SIG-M5 (cell line): ENCODE data around the gene RAB28.
"Not testable (repeated sequence)": the region's sequence is repeated elsewhere in the genome, so short reads cannot be mapped to it uniquely, and the experiment has no call there.

Experiments used
- DNase-seq: peaks from one replicate; lab custom pipeline; 2025; lab: John Stamatoyannopoulos, UW

RAB28 gene

GRCh38 chr4:13445841-13446790 is 38.0 kb downstream of the RAB28 start:
- DNase-seq, result no peak

DNA sequence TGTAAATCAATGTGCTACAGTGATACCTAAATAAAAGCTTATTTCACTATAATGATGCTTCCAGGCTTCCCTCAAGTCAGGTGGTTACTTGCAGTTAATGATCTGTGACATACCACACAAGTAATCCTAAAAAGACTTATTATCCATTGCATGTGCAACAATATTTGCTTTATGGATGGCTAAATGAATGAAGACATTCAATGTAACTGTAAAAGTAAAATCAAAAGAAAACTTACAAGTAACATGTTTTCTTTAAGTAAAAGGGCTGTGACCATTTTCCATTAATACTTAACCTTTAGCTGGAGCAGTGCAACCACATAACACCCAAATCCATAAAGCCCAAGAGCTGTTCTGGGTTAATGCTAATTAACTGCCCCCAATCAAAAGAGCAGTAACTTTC is 42.6 kb downstream of the RAB28 start:
- DNase-seq, result no peak

DNA sequence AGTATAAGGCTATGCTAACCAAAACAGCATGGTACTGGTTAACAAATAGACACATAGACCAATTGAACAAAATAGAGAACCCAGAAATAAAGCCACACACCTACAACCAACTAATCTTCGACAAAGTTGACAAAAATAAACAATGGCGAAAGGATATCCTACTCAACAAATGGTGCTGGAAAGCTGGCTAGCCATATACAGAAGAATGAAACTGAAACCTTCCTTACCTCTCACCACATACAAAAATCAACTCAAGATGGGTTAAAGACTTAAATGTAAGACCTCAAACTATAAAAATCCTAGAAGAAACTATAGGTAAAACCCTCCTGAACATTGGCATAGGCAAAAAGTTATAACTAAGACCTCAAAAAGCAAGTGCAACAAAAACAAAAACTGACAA is 47.2 kb downstream of the RAB28 start:
- DNase-seq, result no peak

GRCh38 chr4:13432453-13432852 is 51.7 kb downstream of the RAB28 start:
- no peak for DNase-seq

DNA sequence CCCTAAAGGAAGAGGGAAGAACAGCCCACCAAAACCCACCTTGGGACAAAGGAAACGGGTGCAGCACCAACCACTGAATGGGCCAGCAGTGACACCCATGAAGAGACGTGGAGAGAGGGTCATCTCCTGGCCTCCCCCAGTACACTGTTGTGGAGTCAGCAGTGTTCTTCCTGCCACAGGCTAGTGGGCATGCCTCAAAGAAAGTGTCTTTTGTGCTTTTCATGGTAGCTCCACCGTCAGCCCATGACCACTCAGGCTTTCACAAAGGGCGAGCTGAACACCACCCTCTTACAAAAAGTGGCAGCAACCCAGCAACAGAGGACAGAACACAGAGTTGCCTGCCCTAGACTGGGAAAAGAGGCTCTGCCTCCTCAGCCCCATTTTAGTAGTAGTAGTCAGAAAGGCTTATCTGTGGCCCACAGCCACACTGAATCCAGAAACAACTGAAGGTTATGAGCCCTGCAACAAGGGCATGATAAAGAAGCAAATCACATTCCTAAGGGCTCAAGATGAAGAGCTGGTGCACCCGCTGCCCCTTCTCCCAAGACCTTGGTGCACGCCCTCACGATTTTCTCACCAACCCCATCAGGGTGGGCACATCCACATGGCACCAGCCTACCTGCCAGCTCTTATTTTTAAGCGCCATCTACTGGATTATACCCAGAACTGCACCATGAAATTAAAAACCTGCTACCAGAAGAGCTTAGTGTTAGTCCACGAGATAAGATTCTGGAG is 53.1 kb downstream of the RAB28 start:
- no peak for DNase-seq

GRCh38 chr4:13427599-13428325 is 56.4 kb downstream of the RAB28 start:
- DNase-seq, result no peak

DNA sequence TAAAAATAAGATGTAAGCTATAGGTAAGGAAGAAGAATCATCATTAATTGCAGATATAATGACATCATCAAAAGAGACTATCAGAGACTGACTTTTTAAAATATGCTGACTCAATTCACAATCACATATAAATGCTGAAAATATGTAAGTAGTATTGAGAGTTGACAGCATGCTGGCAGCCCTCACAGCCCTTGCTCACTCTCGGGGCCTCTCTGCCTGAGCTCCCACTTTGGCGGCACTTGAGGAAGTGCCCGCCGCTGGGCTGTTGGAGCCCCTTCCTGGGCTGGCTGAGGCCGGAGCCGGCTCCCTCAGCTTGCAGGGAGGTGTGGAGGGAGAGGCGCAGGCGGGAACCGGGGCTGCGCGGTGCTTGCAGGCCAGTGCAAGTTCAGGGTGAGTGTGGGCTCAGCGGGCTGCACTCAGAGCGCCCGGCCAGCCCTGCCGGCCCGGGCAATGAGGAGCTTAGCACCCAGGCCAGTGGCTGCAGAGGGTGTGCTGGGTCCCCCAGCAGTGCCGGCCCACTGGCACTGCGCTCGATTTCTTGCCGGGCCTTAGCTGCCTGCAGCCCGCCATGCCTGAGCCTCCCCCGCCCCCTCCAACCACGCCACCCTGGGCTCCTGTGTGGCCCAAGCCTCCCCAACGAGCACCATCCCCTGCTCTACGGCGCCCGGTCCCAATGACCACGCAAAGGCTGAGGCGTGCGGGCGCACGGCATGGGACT is 68.9 kb downstream of the RAB28 start:
- DNase-seq, result no peak

GRCh38 chr4:13413729-13414437 is 70.3 kb downstream of the RAB28 start:
- no peak for DNase-seq

DNA sequence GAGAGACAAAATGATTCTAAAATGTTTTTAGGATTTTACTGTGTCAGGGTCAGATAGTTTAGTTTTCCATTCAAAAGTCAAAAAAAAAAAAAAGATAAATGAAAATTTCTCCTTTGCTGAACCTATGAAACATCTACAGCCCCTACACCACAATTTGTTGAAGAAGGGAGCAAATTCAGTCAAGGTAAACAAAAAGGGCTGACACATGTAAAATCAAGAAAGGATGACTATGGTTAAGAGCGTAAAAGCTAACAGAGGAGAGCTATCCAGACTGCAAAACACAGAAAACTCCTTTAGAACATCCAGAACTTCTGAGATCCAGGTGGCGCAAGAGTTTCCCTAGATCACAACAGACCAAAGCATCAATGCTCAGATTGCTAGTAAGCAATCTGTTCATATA is 72.2 kb downstream of the RAB28 start:
- DNase-seq, result no peak

DNA sequence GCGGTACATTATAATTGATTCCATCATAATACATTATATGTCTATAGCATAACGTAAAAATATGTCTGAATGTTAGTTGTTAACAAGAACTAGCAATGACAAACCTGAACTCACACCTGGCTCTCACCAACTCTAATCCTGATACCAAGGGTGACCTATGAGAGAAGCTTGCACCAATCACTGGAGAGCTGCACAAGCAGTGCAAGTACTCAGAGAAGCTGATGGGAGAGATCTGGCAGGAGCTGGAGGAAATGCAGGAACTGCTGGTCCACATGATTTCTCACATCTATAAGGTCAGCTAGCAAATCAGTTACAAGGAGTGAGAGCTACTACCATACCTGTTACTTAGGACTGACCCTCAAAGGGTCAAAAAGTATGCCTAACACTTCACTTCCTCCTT is 74.8 kb downstream of the RAB28 start:
- no peak for DNase-seq

GRCh38 chr4:13406156-13406555 is 78.0 kb downstream of the RAB28 start:
- not testable (repeated sequence) for DNase-seq

GRCh38 chr4:13403833-13404232 is 80.3 kb downstream of the RAB28 start:
- DNase-seq, result no peak

- no peak for DNase-seq
Observed at GRCh38 chr4:13403326-13403725, 80.8 kb downstream of the RAB28 start.

DNA sequence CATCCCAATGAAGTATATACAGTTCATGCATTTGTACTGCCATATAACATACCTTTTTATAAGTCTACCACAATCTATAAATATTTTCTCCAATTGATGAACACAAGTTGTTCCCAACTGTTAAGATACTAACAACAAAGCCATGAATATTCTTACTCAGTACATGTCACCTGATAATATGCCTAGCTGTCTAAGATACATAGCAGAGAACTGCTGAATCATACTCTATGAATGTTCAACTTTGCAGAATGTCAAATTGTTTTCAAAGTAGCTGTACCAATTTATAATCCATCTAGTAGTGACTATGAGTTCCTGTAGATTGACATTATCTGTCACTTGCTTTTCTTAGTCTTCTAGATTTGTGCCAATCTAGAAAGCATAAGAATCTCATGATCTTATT is 84.9 kb downstream of the RAB28 start:
- DNase-seq, result no peak

DNA sequence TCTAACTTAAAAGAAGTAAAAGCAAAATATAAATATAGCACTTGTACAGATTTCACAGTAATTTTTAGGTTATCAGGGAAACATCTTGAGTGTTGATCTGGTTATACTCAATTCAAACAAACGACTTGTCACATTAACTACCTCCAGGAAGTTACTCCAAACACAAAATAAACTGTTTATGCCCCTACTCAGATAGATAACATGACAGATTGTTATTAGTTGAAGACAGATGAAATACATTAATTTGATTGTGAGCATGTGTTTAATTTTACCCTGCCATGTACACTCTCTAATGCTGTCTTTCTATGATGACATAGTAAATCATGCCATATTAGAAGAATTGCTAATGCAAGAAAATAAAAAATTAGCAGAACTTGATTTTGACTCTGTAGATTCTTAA is 88.0 kb downstream of the RAB28 start:
- DNase-seq, result no peak

- DNase-seq, result not testable (repeated sequence)
Observed at GRCh38 chr4:13389901-13390300, 94.2 kb downstream of the RAB28 start.

- DNase-seq, result no peak
Observed at GRCh38 chr4:13386405-13387107, 97.6 kb downstream of the RAB28 start.

DNA sequence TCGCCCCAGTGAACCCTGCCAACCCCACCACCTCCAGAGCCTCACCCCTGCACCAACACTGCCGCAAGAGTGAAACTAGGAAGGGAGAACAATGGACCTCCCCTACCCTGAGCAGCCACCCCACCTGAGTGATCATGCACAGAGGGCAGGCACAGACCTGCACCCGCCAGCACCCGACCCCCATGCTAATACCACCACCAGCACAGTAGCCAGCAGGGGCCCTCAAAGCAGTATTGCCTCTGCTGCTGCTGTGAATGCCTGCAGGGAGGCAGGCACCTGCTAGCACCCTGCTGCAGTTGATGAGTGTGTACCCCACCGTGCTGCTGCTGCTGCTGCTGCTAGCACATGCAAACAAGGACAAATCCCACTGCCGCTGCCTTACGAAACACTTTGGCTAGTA is 100.1 kb downstream of the RAB28 start:
- DNase-seq, result no peak

GRCh38 chr4:13378973-13379759 is 105.0 kb downstream of the RAB28 start:
- DNase-seq, result no peak

DNA sequence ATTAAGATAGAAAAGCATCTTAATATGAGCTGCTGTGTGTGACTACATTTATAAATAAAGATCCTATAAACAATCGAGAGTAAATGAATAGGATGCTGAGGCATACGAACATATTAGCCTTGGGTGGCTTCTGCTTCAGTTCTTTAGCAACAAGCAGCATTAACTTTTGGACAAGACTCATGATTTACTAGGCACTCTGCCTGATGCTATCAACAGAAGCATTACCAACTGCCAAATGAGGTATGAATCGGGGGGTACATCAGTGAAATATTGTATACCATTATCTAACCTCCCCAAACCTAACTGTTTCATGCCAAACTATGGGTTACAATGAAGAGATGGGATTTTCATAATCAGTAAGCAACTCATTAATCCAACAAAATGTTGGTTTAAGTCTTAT is 113.1 kb downstream of the RAB28 start:
- DNase-seq, result no peak
